ENCODE results near the gene CTTN. TPM values are rescaled to one million over a fixed set of nuclear protein-coding genes. Genes with fewer than 3 reads are reported as not detected.

The CTTN gene
- total RNA-seq, 2 experiments from 2014 or later, result 5.0 to 9.3 TPM

GRCh38 chr11:70415191-70415590 is 16.9 kb downstream of the CTTN start:
- no peak for DNase-seq (ENCODE audit: low spot score)
- POLR2A ChIA-PET, result no interaction called here
- Histone ChIP-seq H2AFZ (ENCODE audit: low read length) (no peak overlapping the region), H3K9me2 (ENCODE audit: insufficient read depth, low read length) (no peaks in the 10 kb centered on the region), H3K79me2 (ENCODE audit: insufficient read depth, low read depth, low read length) (no peaks in the 10 kb centered on the region), H3K4me2 (ENCODE audit: low read length) (no peak overlapping the region), H3K9me3 (ENCODE audit: low read length) (no peaks in the 10 kb centered on the region), H4K20me1 (ENCODE audit: insufficient read depth, low read length) (no peaks in the 10 kb centered on the region), H3K4me1 (ENCODE audit: insufficient read depth, low read length, poor library complexity, severe bottlenecking) (no peaks in the 10 kb centered on the region), H3K4me3 (ENCODE audit: low read depth, low read length, poor library complexity, severe bottlenecking) (no peak overlapping the region), H3K36me3 (ENCODE audit: insufficient read depth, low read length) (no peaks in the 10 kb centered on the region), H3K27ac (ENCODE audit: low read depth, low read length, poor library complexity, severe bottlenecking) (no peak overlapping the region)
- CTCF ChIA-PET (ENCODE audit: unreplicated experiment), result no interaction called here
- TF ChIP-seq EZH2phosphoT487 (IDR thresholded peaks at IDR 0.05; ENCODE audit: borderline replicate concordance, low read depth, low read length), result no peak
- peak; percentile 59 for TF ChIP-seq CTCF (conservative IDR thresholded peaks at IDR 0.05; ENCODE audit: low read length)
- no TSS peak for BruUV-seq (replicated peaks)
- intact Hi-C loops (cut with micrococcal nuclease; ENCODE audit: unreplicated experiment), result no loop called here

GRCh38 chr11:70415642-70416395 is 17.5 kb downstream of the CTTN start:
- ChIA-PET POLR2A (no interaction called here), CTCF (ENCODE audit: unreplicated experiment) (no interaction called here)
- H3K9me3 ChIP-seq (ENCODE audit: low read length), result no peaks in the 10 kb centered on the region
- H3K4me1 ChIP-seq (ENCODE audit: insufficient read depth, low read length, poor library complexity, severe bottlenecking), result no peaks in the 10 kb centered on the region
- no peak overlapping the region for H3K4me3 ChIP-seq (ENCODE audit: low read depth, low read length, poor library complexity, severe bottlenecking)
- H3K27ac ChIP-seq (ENCODE audit: low read depth, low read length, poor library complexity, severe bottlenecking), result no peak overlapping the region
- DNase-seq (ENCODE audit: low spot score), result no peak
- no peaks in the 10 kb centered on the region for H3K79me2 ChIP-seq (ENCODE audit: insufficient read depth, low read depth, low read length)
- no peaks in the 10 kb centered on the region for H3K36me3 ChIP-seq (ENCODE audit: insufficient read depth, low read length)
- no peak overlapping the region for H3K4me2 ChIP-seq (ENCODE audit: low read length)
- H4K20me1 ChIP-seq (ENCODE audit: insufficient read depth, low read length), result no peaks in the 10 kb centered on the region
- TF ChIP-seq CTCF (conservative IDR thresholded peaks at IDR 0.05; ENCODE audit: low read length) (no peak), EZH2phosphoT487 (IDR thresholded peaks at IDR 0.05; ENCODE audit: borderline replicate concordance, low read depth, low read length) (no peak)
- H2AFZ ChIP-seq (ENCODE audit: low read length), result no peak overlapping the region
- no peaks in the 10 kb centered on the region for H3K9me2 ChIP-seq (ENCODE audit: insufficient read depth, low read length)
- BruUV-seq (replicated peaks), result no TSS peak
- intact Hi-C loops (cut with micrococcal nuclease; ENCODE audit: unreplicated experiment), result no loop called here

- ChIA-PET CTCF (ENCODE audit: unreplicated experiment) (no interaction called here), POLR2A (no interaction called here)
- no peaks in the 10 kb centered on the region for H3K9me3 ChIP-seq (ENCODE audit: low read length)
- H3K79me2 ChIP-seq (ENCODE audit: insufficient read depth, low read depth, low read length), result no peaks in the 10 kb centered on the region
- H3K4me3 ChIP-seq (ENCODE audit: low read depth, low read length, poor library complexity, severe bottlenecking), result no peak overlapping the region
- BruUV-seq (replicated peaks), result no TSS peak
- no peaks in the 10 kb centered on the region for H4K20me1 ChIP-seq (ENCODE audit: insufficient read depth, low read length)
- H3K27ac ChIP-seq (ENCODE audit: low read depth, low read length, poor library complexity, severe bottlenecking), result no peak overlapping the region
- no peak overlapping the region for H2AFZ ChIP-seq (ENCODE audit: low read length)
- H3K4me2 ChIP-seq (ENCODE audit: low read length), result no peak overlapping the region
- no peak for DNase-seq (ENCODE audit: low spot score)
- intact Hi-C loops (cut with micrococcal nuclease; ENCODE audit: unreplicated experiment), result no loop called here
- H3K9me2 ChIP-seq (ENCODE audit: insufficient read depth, low read length), result no peaks in the 10 kb centered on the region
- no peaks in the 10 kb centered on the region for H3K4me1 ChIP-seq (ENCODE audit: insufficient read depth, low read length, poor library complexity, severe bottlenecking)
- no peaks in the 10 kb centered on the region for H3K36me3 ChIP-seq (ENCODE audit: insufficient read depth, low read length)
- no peak for TF ChIP-seq CTCF (conservative IDR thresholded peaks at IDR 0.05; ENCODE audit: low read length)
- TF ChIP-seq EZH2phosphoT487 (IDR thresholded peaks at IDR 0.05; ENCODE audit: borderline replicate concordance, low read depth, low read length), result no peak
Observed at GRCh38 chr11:70416881-70417280, 18.6 kb downstream of the CTTN start.
